ENCODE results near the gene CAMTA1. TPM values are rescaled to one million over a fixed set of nuclear protein-coding genes. Genes with fewer than 3 reads are reported as not detected.

Gene CAMTA1
- total and polyA plus RNA-seq, 12 donors: 123 to 265 (median 142) TPM

GRCh38 chr1:6954591-6954990 is 169.3 kb downstream of the CAMTA1 start:
- Histone ChIP-seq H3K27ac (no peak overlapping the region), H3K27me3 (peaks cover 0 to 3% (median 0%) of the 10 kb centered on the region in 7 donors), H3K4me1 (no peaks in the 10 kb centered on the region), H3K36me3 (no peaks in the 10 kb centered on the region), H3K4me3 (no peak overlapping the region), H3K9me3 (no peaks in the 10 kb centered on the region)
- WGBS, 2 donors: 78 to 83% methylated on average over 15 of the region's 15 CpGs
- DNase-seq (no peak), ATAC-seq (no peak)
- intact Hi-C loops (cut with DNase I): no loop called here
- TF ChIP-seq CTCF (IDR thresholded peaks at IDR 0.05): no peak

GRCh38 chr1:6955357-6956094 is 170.3 kb downstream of the CAMTA1 start:
- WGBS, 2 donors: 78 to 90% methylated on average over 16 of the region's 16 CpGs
- Histone ChIP-seq H3K27ac (no peak overlapping the region), H3K27me3 (peaks cover 0 to 3% (median 0%) of the 10 kb centered on the region in 7 donors), H3K9me3 (no peaks in the 10 kb centered on the region), H3K4me1 (peaks cover 0 to 7% (median 6%) of the 10 kb centered on the region in 9 donors), H3K4me3 (no peak overlapping the region), H3K36me3 (no peaks in the 10 kb centered on the region)
- intact Hi-C loops (cut with DNase I): loop anchor here in 1 of 10 donors (5.0 kb wide), 1 partner anchor 488 kb away; the partner anchor contains the start of gene TNFRSF25
- DNase-seq (no peak), ATAC-seq (no peak)
- no peak for TF ChIP-seq CTCF (IDR thresholded peaks at IDR 0.05)

- Histone ChIP-seq H3K4me1 (peaks cover 0 to 17% (median 9%) of the 10 kb centered on the region in 9 donors), H3K4me3 (no peak overlapping the region), H3K27me3 (peaks cover 0 to 3% (median 0%) of the 10 kb centered on the region in 7 donors), H3K36me3 (no peaks in the 10 kb centered on the region), H3K9me3 (no peaks in the 10 kb centered on the region), H3K27ac (no peak overlapping the region)
- ATAC-seq: no peak
- WGBS, 2 donors: 86 to 88% methylated on average over 11 of the region's 11 CpGs
- TF ChIP-seq CTCF (IDR thresholded peaks at IDR 0.05): no peak
- DNase-seq: no peak
- intact Hi-C loops (cut with DNase I): loop anchor here in 1 of 10 donors (5.0 kb wide), 1 partner anchor 489 kb away; the partner anchor contains the start of gene TNFRSF25
These were observed 171.4 kb downstream of the CAMTA1 start for GRCh38 chr1:6956488-6957159.

- no peak for DNase-seq
- H3K27me3 ChIP-seq: peaks cover 0 to 7% (median 0%) of the 10 kb centered on the region in 7 donors
- no peak overlapping the region for H3K27ac ChIP-seq
- no peak for TF ChIP-seq CTCF (IDR thresholded peaks at IDR 0.05)
- no peaks in the 10 kb centered on the region for H3K9me3 ChIP-seq
- intact Hi-C loops (cut with DNase I): loop anchor here in 1 of 10 donors (5.0 kb wide), 1 partner anchor 490 kb away; the partner anchor contains the start of gene TNFRSF25
- H3K4me1 ChIP-seq: peaks cover 0 to 23% (median 12%) of the 10 kb centered on the region in 9 donors
- 94 to 96% methylated on average over 5 of the region's 5 CpGs for WGBS, 2 donors
- no peak for ATAC-seq
- no peaks in the 10 kb centered on the region for H3K36me3 ChIP-seq
- no peak overlapping the region for H3K4me3 ChIP-seq
These were observed 172.1 kb downstream of the CAMTA1 start for GRCh38 chr1:6957341-6957740.
